Heart left ventricle (tissue), 13 donors: ENCODE results near the gene PCSK5.

Experiments used
- CTCF ChIP-seq, 12 donors: fragments of 200-600 bp; sonication (generic) in 4 of 12; IDR thresholded peaks; one replicate each; pipeline versions ENCODE4 v1.5.0 to v1.8.0; 2018 to 2022; ENCODE audit warnings: antibody characterized with exemption in 12 of 12, mild to moderate bottlenecking in 5 of 12
- POLR2A ChIP-seq, 2 donors: fragments of 450-650 bp; IDR thresholded peaks; one replicate each; pipeline ENCODE4 v1.6.1; 2017; ENCODE audit warnings: antibody characterized with exemption in 2 of 2, mild to moderate bottlenecking in 2 of 2, moderate library complexity in 2 of 2
- donor health status: ischemic (EF 13 %, LVEDD 7.1; RV severe dilation, severe dysfunction).
- donor health status: DM: no; HTN: yes; CAD: no.
- donor health status: DM: no; HTN: no; CAD: no.
- donor health status: ischemic (EF 25% LVEDD 6.9; RV normal size, moderate dysfunction).
- donor health status: ischemic (EF 25% LVEDD 5.7; RV mildly dilated, moderate dysfunction).
- donor health status: ischemic (EF 35%, LVEDD 5.7; RV mildly dilated, moderate dysfunction).
- donor health status: nonischemic (EF 11% LVEDD 7.7; RV severe dilation, severe dysfunction).
- donor health status: DM: yes; HTN: yes; CAD: no.
- donor health status: PGD.
- donor health status: ischemic (EF 29% LVEDD 5.4; RV normal size, mild dysfunction).
- donor health status: nonischemic (EF 23%, LVEDD 6.1; RV moderate dilation, normal function).

GRCh38 chr9:76311537-76311936 is 421.1 kb downstream of the PCSK5 start:
- TF ChIP-seq CTCF (IDR thresholded peaks at IDR 0.05) (no peak), POLR2A (IDR thresholded peaks at IDR 0.05) (no peak)
